Fibroblast of skin of right quadriceps (primary cell): ENCODE data around the gene SEMA5B.

Source experiments
- DNase-seq: peaks from one replicate; pipeline ENCODE4 v3.0.0-alpha.2; 2013

SEMA5B gene

DNA sequence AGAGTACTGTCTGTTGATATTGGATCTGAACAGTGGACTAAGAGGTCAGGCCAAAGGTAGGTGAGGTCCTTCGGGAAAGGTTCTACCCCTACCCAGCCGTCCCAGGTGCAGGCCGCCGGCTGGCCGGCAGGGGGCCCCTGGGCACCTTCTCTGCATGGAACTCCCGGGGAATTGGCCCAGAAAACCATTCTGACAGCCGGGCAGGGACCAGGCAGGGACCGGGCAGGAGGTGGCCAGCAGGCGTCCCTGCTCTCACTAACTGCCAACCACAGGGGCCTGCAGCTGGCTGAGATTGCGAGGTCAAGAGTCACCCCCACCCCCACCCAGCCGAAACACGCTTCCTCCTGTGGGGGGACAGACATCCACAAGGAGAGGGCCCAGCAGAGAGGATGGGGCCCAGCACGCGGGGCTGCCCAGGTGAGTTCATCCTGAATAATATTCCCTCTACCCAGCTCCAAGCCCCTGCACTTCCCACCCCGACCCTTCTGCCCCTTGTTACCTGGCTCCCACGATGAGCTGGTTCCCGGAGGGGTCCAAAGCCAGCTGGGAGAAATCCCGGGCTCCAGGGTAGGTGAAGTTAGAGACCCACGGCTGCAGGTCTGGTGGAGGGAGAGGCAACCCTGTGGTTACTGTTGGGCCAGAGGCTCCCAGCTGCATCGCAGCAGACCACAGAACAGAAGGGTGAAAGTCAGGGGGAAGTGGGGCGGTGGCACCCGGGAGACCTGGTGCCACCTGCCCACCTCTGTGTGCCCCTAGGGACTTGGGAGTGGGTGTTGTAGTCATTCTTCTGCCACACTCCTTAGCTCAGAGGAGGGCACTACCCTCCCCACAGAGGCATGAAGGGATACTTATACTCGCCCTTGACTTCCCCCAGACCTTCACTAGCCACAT is 84.4 kb downstream of the SEMA5B start:
- peak; percentile 40 for DNase-seq

GRCh38 chr3:122942239-122942638 is 85.3 kb downstream of the SEMA5B start:
- DNase-seq = no peak

- DNase-seq = no peak
Observed at GRCh38 chr3:122941228-122942206, 86.0 kb downstream of the SEMA5B start.

DNA sequence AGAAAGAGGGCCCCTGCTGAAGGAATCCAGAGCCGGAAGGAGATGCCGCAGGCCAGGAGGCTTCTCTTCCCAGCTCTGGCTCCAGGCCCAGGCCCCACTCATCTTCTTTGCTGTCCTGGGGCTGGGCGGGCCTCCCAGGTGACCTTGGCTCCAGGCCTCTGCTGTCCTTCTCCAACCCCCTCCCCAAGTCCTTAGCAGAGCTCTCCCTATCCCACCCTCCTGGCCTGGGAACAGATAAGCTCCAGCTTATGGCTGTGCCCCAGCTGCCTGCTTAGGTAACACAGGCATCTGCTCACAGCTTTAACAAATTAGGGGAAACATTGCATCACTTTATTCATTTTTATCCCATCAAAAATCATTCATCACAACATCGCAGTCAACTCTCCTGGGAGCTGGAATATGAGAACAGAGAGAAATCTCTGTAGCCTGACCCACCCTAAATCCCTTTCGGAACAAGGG is 86.9 kb downstream of the SEMA5B start:
- peak; percentile 73 for DNase-seq

DNA sequence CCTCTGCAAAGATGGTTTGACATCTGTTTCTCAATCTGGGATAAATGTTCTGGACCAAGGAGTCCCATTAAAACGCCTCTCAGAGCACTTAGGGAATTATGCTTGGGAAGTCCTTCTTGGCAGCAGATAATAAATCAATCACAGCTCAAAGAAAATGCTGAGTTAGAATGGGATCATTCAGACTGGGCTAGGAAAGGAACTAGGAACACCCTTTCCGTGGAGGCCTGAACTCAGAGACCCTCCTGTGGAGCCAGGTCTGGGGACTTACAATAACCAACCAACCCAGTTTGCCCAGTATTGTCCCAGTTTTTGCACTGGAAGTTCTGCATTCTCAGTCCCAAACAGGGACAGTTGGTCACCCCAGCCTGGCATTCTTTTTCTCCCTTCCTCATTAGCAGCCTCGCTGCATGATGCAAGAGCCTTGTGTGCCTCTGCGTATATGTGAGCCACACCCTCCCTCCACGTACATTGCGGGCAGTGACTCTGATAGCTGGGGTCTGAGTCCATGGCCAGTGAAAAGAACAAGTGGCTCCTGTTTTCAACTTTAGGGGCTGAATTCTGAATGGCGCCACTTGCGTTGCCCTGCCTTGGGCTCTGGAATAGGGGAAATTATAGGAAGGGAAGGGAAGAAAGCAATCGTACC is 88.7 kb downstream of the SEMA5B start:
- DNase-seq = no peak

DNA sequence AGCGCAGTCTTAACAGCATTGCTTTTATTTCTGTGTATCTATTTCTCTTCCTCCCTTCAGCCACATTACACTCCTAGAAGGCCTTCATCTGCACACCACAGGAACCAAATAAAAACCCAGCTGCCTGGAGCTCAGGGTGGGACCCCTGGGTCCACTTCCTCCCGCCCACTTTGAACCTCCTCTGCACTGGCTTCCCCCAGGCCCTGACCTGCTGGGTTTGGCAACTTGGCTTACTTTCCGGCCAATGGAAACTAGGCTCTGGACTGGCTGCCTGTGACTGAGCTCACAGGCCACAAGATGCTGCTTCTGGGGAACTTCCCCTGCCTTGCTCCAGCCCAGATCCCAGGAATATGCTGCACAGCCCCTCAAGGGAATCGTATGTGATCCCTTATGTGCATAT is 89.8 kb downstream of the SEMA5B start:
- no peak for DNase-seq

- no peak for DNase-seq
Observed at GRCh38 chr3:122936986-122937385, 90.6 kb downstream of the SEMA5B start.

DNA sequence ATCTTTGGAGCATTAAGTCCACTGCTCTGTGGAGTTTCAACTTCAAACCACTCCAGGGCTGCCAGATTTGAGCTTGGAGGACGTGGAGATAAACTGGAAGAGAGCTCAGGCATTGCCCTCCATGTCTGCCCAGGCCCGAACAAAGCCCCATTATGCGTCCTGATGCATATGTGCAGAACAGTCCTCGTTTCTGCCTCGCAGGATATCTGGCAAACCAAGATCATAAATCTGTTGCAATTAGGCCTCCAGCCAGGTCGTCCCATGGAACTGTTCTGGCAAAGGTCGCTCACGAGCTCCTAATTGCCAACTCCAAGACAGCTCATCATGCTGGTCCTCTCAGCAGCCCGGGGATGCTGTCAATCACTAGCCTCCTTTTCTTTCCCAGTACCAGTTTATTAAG is 91.2 kb downstream of the SEMA5B start:
- DNase-seq = no peak

DNA sequence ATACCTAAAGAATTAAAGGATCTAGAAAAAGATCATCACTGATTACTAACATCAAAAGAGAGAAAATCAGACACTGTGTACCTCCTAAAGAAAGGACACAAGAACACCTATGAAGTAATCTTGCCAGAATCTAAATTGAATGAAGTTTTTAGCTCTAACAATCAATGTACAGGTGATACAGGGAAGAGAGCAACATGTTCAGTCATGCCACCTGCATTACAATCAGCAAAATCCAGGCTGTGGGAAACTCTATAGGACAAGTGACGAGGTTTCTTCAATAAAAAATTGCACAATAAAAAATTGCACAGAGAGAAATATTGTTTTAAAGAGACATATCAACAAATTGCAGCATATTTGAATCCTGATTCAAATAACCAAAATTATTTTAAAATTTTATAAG is 93.3 kb downstream of the SEMA5B start:
- DNase-seq = no peak

DNA sequence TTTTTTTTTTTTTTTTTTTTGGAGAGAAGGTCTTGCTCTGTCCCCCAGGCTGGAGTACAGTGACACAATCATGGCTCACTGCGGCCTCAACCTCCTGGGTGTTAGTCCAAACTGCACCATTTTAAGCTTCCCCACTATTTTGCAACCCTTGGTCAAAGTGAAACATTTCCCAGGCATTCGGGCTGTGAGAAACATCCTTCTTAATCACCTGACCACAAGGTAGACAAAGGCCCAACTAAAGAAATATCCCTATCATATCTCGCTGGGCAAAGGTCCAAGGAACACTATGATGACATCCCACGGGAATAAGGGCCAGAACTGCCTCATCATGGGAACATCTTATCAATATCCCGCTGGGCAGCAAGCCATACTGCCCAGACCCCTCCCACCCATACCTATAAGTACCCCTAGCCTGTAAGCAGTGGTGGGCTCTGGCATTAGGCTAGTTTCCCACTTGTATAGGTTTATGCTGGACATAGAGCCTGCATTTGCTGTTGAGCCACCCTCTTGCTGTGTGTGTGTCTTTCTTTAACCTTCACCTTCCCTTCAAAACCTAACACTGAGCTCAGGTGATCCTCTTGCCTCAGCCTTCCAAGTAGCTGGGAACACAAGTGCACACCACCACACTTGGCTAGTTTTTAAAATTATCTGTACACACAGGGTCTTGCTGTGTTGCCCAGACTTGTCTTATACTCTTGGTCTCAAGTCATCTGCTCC is 95.2 kb downstream of the SEMA5B start:
- DNase-seq = no peak

DNA sequence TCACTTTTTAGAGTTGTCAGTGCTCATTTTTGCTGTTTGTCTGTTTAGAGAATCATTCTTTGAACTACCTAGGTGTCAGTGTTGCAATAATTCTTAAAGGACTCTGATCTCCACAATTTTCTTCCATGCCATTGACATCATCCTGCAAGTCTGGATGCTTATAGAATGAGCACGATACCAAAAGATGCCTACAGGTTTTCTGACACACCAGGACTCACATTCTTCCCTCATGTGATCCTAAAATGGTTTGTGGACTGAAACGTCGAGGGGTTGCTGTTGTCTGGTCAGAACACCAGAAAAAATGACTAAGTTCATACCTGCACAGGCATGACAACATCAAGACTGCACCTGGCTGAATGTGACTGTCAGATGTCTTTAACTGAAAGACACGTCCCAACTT is 95.9 kb downstream of the SEMA5B start:
- DNase-seq = no peak

GRCh38 chr3:122930063-122930997 is 97.2 kb downstream of the SEMA5B start:
- no peak for DNase-seq

GRCh38 chr3:122929188-122930062 is 98.1 kb downstream of the SEMA5B start:
- no peak for DNase-seq

GRCh38 chr3:122928396-122929187 is 99.0 kb downstream of the SEMA5B start:
- no peak for DNase-seq

- DNase-seq = no peak
Observed at GRCh38 chr3:122927726-122928125, 99.8 kb downstream of the SEMA5B start.

GRCh38 chr3:122926811-122927210 is 100.8 kb downstream of the SEMA5B start:
- DNase-seq = no peak

GRCh38 chr3:122926322-122926721 is 101.2 kb downstream of the SEMA5B start:
- DNase-seq = no peak

DNA sequence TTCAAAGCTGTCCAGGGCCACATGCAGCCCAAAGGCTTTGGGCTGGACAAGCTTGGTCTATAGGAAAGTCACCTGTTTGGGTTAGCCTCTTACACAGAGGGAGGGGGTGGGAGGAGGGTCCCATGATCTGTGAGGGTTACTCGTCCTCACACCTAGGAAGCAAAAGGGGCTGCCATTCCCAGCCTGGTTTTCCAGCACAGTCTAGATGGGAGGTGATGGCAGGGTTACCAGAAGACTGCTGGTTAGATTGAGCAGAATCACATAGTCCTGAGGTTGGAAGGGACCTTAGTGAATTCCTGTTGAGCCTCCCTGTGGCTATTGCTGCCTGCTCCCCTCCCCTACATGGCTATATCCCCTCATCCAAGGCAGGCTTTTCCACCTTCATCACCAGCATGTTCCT is 101.8 kb downstream of the SEMA5B start:
- no peak for DNase-seq

DNA sequence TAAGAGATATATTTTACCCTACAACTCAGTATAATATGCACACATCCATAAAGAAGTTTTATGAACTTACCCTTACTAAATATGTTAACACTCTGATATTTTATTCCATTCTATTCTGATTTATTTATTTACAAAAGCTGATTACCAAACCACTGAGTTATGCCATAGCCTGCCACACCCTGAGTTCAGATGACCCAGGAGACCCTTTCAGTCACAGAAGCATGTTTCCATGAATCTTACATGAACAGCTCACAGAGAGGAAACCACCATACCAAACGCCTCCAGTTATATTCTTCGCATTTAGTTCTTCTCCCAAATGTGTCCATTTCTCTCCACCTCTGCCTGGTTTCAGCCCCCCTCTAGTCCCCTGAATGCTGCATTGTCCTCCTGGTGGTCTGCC is 103.5 kb downstream of the SEMA5B start:
- no peak for DNase-seq
